Karpas-422 (cell line): ENCODE results near the gene ROBO2. TPM values are rescaled to one million over a fixed set of nuclear protein-coding genes. Genes with fewer than 3 reads are reported as not detected.

ENCODE experiments used
- DNase-seq: peaks from one replicate; pipeline ENCODE4 v3.0.0-alpha.2; 2015
- H2AFZ ChIP-seq: fragments of 200-600 bp; sonication (generic); 2 replicates; pipeline ENCODE4 v1.6.1; 2014; ENCODE audit warnings: antibody characterized with exemption, low read length, mixed read lengths
- H3K27ac ChIP-seq: fragments of 200-600 bp; sonication (generic); 2 replicates; pipeline ENCODE4 v1.5.1; 2014; ENCODE audit warnings: mild to moderate bottlenecking, low read length, moderate library complexity
- H3K27me3 ChIP-seq: fragments of 200-600 bp; sonication (generic); 2 replicates; pipeline ENCODE4 v1.6.1; 2014; ENCODE audit warnings: low read length, mixed read lengths
- H3K36me3 ChIP-seq: fragments of 200-600 bp; sonication (generic); 2 replicates; pipeline ENCODE4 v1.6.1; 2014; ENCODE audit warnings: low read length, mixed read lengths; ENCODE audit not compliant: insufficient read depth
- H3K4me1 ChIP-seq: fragments of 200-600 bp; sonication (generic); 2 replicates; pipeline ENCODE4 v1.6.1; 2014; ENCODE audit warnings: mild to moderate bottlenecking, low read length, mixed read lengths
- H3K4me2 ChIP-seq: fragments of 200-600 bp; sonication (generic); 2 replicates; pipeline ENCODE4 v1.6.1; 2014; ENCODE audit warnings: low read length, low read depth, mild to moderate bottlenecking; ENCODE audit not compliant: poor library complexity, severe bottlenecking
- H3K4me3 ChIP-seq: fragments of 200-600 bp; sonication (generic); 2 replicates; pipeline ENCODE4 v1.5.1; 2014; ENCODE audit warnings: mild to moderate bottlenecking, antibody characterized with exemption, low read length, mixed read lengths
- H3K79me2 ChIP-seq: fragments of 200-600 bp; sonication (generic); 2 replicates; pipeline ENCODE4 v1.6.1; 2014; ENCODE audit warnings: mild to moderate bottlenecking, low read length, mixed read lengths
- H3K9ac ChIP-seq: fragments of 200-600 bp; sonication (generic); 2 replicates; pipeline ENCODE4 v1.6.0; 2014; ENCODE audit warnings: low read length
- H3K9me2 ChIP-seq: fragments of 200-600 bp; sonication (generic), shearing (Covaris generic); replicated peaks from 2 replicates; pipeline ENCODE4 v1.6.0; 2014; ENCODE audit warnings: mild to moderate bottlenecking, low read length, moderate library complexity; ENCODE audit not compliant: insufficient read depth
- H3K9me3 ChIP-seq: fragments of 300-700, 200-600 bp; sonication (generic); 2 replicates; pipeline ENCODE4 v1.6.1; 2014; ENCODE audit warnings: low read length, mixed read lengths
- H4K20me1 ChIP-seq: fragments of 200-600 bp; sonication (generic); 2 replicates; pipeline ENCODE4 v1.6.1; 2014; ENCODE audit warnings: mild to moderate bottlenecking, antibody characterized with exemption, low read length, low read depth; ENCODE audit not compliant: insufficient read depth
- total RNA-seq: library from RNA; depleted of rRNA; stranded (reverse); fragments of >200 nt; shearing (Covaris generic); gene quantifications from 2 replicates; pipeline ENCODE4 v1.2.3, GENCODE V29; 2014; ENCODE audit warnings: low replicate concordance

Gene ROBO2
- total RNA-seq, 1 experiment from 2014 or later, result 262 TPM

DNA sequence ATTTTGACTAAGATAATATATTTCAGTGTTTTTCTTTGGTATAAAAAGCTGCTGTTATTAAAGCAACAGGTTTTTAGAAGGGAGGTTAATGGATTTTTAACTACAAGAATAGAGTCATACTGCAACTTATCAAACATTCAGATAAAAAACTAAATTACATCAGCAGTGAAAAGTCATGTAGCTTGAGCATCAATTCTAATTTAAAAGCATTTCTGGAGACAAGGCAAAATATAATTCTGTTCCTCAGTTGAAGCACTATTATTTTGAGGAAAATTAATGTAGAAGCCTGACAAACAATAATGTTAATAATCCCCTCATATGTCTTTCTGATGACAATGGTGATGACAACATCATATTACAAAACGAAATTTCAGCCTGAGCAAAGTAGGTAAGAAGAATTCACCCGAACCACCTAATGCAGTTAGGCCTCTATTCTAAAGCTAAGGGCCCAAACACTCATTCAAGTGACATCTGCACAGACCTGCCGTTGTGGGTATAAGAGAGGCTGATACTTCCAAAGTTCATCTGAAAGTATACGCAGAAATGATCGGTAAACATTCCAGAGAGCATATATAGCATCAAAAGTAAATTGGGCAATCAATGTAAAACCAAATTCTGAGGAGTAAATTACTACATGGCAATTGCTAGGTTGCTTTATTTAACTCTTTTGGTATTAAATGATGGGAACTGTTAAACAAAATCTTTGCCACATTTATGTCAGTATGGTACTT, 12.8 kb upstream of the ROBO2 start:
- Histone ChIP-seq H3K79me2 (no peaks in the 10 kb centered on the region), H3K9me2 (no peaks in the 10 kb centered on the region), H4K20me1 (no peaks in the 10 kb centered on the region), H2AFZ (no peak overlapping the region), H3K4me2 (no peak overlapping the region), H3K9ac (no peak overlapping the region), H3K36me3 (no peaks in the 10 kb centered on the region), H3K4me3 (no peak overlapping the region), H3K9me3 (no peaks in the 10 kb centered on the region), H3K27ac (no peak overlapping the region), H3K27me3 (0 out of 2 replicates have a peak, but pooled peaks cover 4% of the 10 kb centered on the region), H3K4me1 (no peaks in the 10 kb centered on the region)
- no peak for DNase-seq

DNA sequence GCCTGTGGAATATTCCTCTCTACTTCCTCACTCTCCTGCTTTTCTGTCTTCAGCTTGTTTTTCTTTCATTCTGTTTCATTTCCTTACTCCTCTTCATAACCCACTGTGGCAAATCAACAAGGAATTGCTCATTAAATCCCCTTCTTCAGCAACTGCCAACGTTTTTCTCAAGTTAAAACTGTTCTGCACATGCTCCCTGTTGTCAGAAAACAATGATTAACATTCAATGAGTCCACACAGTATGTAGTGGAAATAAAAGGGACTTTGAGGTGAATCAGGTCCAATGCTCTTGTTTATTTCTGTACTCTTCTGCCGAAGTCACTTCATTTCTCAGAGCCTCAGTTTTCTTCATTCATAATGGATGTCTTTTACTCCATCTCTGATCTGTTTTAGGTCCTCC, 11.9 kb upstream of the ROBO2 start:
- DNase-seq, result no peak
- no peaks in the 10 kb centered on the region for H3K9me2 ChIP-seq
- H2AFZ ChIP-seq, result no peak overlapping the region
- H3K4me3 ChIP-seq, result no peak overlapping the region
- H3K4me2 ChIP-seq, result no peak overlapping the region
- H3K27me3 ChIP-seq, result 0 out of 2 replicates have a peak, but pooled peaks cover 4% of the 10 kb centered on the region
- H3K79me2 ChIP-seq, result no peaks in the 10 kb centered on the region
- no peaks in the 10 kb centered on the region for H3K36me3 ChIP-seq
- no peak overlapping the region for H3K9ac ChIP-seq
- no peak overlapping the region for H3K27ac ChIP-seq
- no peaks in the 10 kb centered on the region for H4K20me1 ChIP-seq
- H3K4me1 ChIP-seq, result no peaks in the 10 kb centered on the region
- H3K9me3 ChIP-seq, result no peaks in the 10 kb centered on the region

DNA sequence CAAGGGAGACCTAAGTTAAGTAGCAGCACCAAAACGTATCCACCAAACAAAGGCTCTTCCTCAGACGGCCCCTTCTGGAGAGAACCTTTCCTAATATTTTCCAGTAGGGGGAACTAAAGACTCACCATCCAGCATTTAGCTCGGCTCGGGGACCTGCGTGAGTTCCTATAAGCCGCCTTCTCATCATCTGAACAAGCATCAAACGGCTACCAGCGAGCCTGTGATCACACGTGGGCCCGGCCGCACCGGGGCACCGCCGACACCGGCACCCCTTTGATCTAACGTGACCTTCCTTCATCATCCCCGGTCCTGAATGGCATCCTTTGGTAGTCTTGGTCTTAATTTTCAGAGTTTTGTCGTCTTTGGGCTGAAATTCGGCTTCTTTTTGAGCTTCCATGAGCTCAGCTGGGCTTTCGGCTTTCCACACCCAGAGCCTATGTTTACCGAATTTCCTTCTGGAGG, 1.4 kb upstream of the ROBO2 start:
- no peaks in the 10 kb centered on the region for H3K9me3 ChIP-seq
- H3K79me2 ChIP-seq, result no peaks in the 10 kb centered on the region
- H3K9me2 ChIP-seq, result no peaks in the 10 kb centered on the region
- H3K27ac ChIP-seq, result no peak overlapping the region
- H4K20me1 ChIP-seq, result no peaks in the 10 kb centered on the region
- no peak overlapping the region for H2AFZ ChIP-seq
- peaks cover 8% of the 10 kb centered on the region for H3K4me1 ChIP-seq
- H3K27me3 ChIP-seq, result no peaks in the 10 kb centered on the region
- DNase-seq, result peak; percentile 88
- no peaks in the 10 kb centered on the region for H3K36me3 ChIP-seq
- H3K4me3 ChIP-seq, result no peak overlapping the region
- no peak overlapping the region for H3K4me2 ChIP-seq
- H3K9ac ChIP-seq, result no peak overlapping the region

DNA sequence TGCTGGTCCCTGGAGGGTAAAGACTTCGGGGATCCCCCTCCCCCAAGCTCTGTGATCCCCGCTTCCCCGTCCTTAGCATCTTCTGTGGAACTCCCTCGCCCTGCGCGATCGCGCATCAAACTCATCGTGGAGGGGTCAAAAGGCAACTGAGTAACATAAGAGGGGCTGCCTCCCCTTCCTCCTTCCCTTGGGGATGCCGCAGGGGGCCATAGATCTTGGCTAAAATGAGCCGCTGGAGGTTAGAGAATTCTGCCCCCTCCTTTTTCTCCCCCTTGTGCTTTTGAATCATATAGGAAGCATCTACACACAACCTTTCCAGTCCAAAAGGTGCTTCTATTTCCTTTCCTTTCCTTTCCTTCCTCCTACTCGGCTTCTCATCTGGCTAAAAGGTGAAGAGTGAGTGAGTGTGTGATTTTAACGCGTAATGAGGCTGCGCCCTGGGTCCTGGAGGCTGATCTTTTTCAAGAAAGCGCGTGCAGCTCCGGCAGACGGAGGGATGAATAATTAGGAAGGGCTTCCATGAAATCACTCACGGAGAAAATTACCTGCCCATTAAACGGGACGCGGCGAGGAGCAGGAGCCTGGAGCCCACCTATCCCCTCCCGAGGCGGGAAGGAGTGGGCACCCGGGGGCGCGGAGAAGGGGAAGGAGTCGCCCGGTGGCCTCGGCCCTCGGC, 831 bp upstream of the ROBO2 start:
- no peak overlapping the region for H3K4me3 ChIP-seq
- peaks cover 8% of the 10 kb centered on the region for H3K4me1 ChIP-seq
- no peaks in the 10 kb centered on the region for H3K36me3 ChIP-seq
- no peaks in the 10 kb centered on the region for H4K20me1 ChIP-seq
- no peaks in the 10 kb centered on the region for H3K79me2 ChIP-seq
- no peak overlapping the region for H3K27ac ChIP-seq
- H3K9ac ChIP-seq, result no peak overlapping the region
- no peaks in the 10 kb centered on the region for H3K9me3 ChIP-seq
- DNase-seq, result no peak
- H3K9me2 ChIP-seq, result no peaks in the 10 kb centered on the region
- no peak overlapping the region for H3K4me2 ChIP-seq
- no peaks in the 10 kb centered on the region for H3K27me3 ChIP-seq
- no peak overlapping the region for H2AFZ ChIP-seq

DNA sequence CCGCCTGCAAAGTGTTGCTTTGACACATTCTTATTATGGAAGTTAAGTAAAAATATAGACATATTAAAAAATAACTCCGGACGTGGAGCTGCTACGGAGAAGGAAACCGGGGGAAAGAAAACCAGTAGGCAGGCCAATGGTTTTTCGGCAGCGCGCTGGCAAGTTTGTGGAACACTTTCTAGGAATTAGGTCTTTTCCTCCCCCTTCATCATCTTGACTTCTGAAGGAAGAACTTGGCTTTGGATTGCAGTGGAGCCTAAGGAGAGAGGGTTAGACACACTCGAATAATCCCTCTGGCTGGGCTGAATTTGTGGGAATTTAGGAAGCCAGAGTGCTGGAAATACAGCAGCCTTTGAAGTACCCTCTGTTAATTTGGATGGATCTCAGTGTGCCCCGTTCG, 317 bp downstream of the ROBO2 start:
- Histone ChIP-seq H3K9ac (no peak overlapping the region), H3K79me2 (no peaks in the 10 kb centered on the region), H3K4me3 (no peak overlapping the region), H3K27me3 (no peaks in the 10 kb centered on the region), H3K4me1 (peaks cover 8% of the 10 kb centered on the region), H3K36me3 (no peaks in the 10 kb centered on the region), H4K20me1 (no peaks in the 10 kb centered on the region), H3K4me2 (no peak overlapping the region), H3K9me3 (no peaks in the 10 kb centered on the region), H2AFZ (no peak overlapping the region), H3K27ac (no peak overlapping the region), H3K9me2 (no peaks in the 10 kb centered on the region)
- no peak for DNase-seq

DNA sequence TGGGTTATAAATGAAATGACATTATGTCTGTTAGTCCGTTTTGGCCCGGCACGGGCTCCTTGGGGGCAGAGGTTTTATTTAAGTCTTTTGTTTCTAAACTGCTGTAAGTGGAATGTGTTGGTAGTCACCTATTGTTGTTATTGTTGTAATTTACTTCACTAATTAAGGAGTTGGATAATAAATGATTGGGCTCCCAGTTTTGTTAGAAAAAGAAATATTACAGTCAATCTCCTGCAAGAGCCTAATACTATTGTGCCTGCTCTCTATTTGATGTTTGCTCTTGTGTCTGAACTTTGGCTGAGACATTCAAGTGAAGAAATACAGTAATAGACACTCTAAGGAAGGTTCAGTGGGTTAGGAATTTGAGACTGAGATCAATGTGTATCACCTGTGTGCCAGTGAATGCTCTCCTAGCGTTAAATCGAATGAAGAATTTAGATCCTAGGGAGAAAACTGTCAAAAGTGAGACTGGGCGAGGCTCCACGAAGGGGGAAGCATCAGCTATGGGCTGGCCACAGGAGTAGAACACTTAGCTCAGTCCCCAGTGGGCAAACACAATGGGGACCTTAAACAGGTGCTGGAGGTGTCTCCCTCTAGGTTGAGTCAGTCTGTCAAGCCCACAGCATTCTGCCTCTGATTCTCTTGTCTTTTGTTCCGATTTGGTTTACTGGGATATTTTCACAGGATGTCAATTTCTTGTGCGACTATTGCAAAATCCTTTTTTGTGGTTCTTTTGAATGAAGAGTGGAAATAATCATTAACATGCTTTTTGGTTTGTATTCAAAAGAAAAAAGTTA, 1.2 kb downstream of the ROBO2 start:
- no peaks in the 10 kb centered on the region for H3K36me3 ChIP-seq
- H3K79me2 ChIP-seq, result no peaks in the 10 kb centered on the region
- H3K9ac ChIP-seq, result no peak overlapping the region
- H3K9me3 ChIP-seq, result no peaks in the 10 kb centered on the region
- no peaks in the 10 kb centered on the region for H3K9me2 ChIP-seq
- H3K4me1 ChIP-seq, result peaks cover 8% of the 10 kb centered on the region
- DNase-seq, result no peak
- H3K4me2 ChIP-seq, result no peak overlapping the region
- no peak overlapping the region for H3K4me3 ChIP-seq
- H3K27ac ChIP-seq, result no peak overlapping the region
- H3K27me3 ChIP-seq, result no peaks in the 10 kb centered on the region
- no peak overlapping the region for H2AFZ ChIP-seq
- no peaks in the 10 kb centered on the region for H4K20me1 ChIP-seq

DNA sequence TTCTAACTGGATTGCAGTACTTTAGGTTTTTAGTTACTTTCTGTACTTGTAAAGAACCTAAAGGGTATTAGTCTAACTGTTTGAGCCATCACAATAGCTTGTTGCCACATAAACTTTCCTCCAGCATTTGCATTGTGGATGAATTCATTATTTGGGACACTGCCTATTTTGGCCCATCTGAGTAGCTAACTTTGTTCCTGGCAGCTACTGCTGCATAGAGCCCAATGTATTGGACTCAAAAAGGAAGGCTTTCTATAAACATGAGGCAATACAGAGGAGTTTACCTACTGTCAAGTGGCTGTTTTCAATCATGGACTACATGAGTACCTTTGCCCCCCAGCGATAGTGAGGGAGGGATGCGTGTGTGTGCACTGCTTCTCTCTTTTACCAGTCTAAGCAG, 1.9 kb downstream of the ROBO2 start:
- H3K79me2 ChIP-seq, result no peaks in the 10 kb centered on the region
- peaks cover 8% of the 10 kb centered on the region for H3K4me1 ChIP-seq
- H3K4me2 ChIP-seq, result no peak overlapping the region
- no peaks in the 10 kb centered on the region for H3K9me2 ChIP-seq
- H3K9me3 ChIP-seq, result no peaks in the 10 kb centered on the region
- H3K9ac ChIP-seq, result no peak overlapping the region
- no peak overlapping the region for H3K4me3 ChIP-seq
- no peak overlapping the region for H3K27ac ChIP-seq
- DNase-seq, result no peak
- no peaks in the 10 kb centered on the region for H4K20me1 ChIP-seq
- no peaks in the 10 kb centered on the region for H3K36me3 ChIP-seq
- no peak overlapping the region for H2AFZ ChIP-seq
- H3K27me3 ChIP-seq, result no peaks in the 10 kb centered on the region

DNA sequence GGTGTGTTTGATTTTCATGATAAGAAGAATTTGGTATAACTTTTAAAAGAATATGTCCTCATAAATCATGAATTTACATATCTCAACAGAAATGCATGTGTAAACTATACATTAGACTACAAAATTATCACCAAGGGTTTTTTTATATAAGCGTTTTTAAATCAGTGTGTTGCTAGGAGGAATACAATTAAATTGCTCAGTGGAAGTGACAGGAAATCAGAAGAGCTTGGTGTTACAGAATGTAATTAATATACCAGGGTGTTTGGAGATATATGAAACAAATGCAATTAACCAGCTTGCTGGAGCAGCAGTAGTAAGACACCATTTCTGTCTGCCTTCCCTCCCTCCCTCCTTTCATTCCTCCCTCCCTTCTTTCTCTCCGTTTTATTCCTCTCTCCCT, 2.4 kb downstream of the ROBO2 start:
- H3K9me3 ChIP-seq, result no peaks in the 10 kb centered on the region
- H3K4me3 ChIP-seq, result no peak overlapping the region
- no peak overlapping the region for H3K27ac ChIP-seq
- H3K4me1 ChIP-seq, result peaks cover 8% of the 10 kb centered on the region
- H3K79me2 ChIP-seq, result no peaks in the 10 kb centered on the region
- H3K27me3 ChIP-seq, result no peaks in the 10 kb centered on the region
- no peaks in the 10 kb centered on the region for H4K20me1 ChIP-seq
- no peaks in the 10 kb centered on the region for H3K36me3 ChIP-seq
- no peaks in the 10 kb centered on the region for H3K9me2 ChIP-seq
- no peak overlapping the region for H2AFZ ChIP-seq
- H3K9ac ChIP-seq, result no peak overlapping the region
- DNase-seq, result no peak
- no peak overlapping the region for H3K4me2 ChIP-seq
